Purkinje cell (primary cell): ENCODE measurements around the gene CCDC78. TPM values are rescaled to one million over a fixed set of nuclear protein-coding genes. Genes with fewer than 3 reads are reported as not detected.

Experiments used
- polyA plus RNA-seq: library from polyadenylated mRNA; unstranded; fragments of >200 nt; fragmentation: Nextera tagmentation; gene quantifications from 2 replicates; pipeline ENCODE4 v1.2.1, GENCODE V29; 2014

Gene CCDC78
- polyA plus RNA-seq, result not detected in 2 replicates

DNA sequence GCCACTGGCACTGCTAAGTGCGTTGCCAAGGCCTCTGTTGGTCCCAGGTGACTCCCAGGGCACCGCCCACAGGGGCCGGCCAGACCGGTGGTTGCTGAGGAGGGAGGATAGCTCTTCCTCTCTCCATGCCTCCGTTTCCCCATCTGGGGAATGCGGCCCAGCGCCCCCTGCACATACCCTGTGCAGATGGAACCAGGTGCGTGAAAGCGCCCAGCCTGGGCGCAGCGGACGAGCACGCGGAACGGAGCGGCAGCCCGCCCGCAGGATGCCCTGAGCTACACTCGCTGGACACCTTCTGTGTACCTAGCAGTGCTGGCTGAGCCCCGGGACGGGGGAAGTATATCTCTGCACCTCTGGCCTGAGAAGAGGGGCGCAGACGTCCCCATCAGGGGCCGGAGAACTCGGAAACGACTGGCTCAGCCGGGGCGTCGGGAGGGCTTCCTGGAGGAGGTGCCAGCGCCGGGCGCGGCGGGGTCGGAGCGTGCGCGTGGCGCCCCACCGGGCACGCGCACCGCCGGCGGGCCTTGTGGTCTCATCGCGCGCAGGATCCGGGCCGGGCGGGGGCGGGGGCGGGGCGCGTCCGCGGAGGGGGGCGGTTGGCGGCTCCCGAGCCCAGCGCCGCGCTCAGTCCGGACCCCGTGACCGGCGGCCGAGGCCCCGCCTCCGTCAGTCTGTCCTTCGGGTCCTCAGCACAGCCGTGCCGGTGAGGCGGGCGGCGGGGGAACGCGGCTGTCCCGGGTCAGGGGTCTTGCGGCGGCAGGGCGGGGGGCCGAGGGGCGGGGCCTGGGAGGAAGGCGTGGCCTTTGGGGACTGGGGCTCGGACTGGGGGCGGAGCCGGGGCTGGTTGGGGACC is at the start of gene CCDC78, which contains the start of gene HAGHL:
Gene CCDC78, minus strand, starts transcription at position 6 of the 853 bp plus-strand sequence. CDS start 76 bp downstream, outside the sequence.
Gene HAGHL, plus strand, starts transcription at position 669 of the 853 bp plus-strand sequence. CDS start 404 bp downstream, outside the sequence.

GRCh38 chr16:760545-761343 is 34.5 kb upstream of the CCDC78 start, which contains the start of gene MSLN:
Gene MSLN (plus strand): TSS chr16:760734. CDS start chr16:762681, 1,947 bp downstream.

DNA sequence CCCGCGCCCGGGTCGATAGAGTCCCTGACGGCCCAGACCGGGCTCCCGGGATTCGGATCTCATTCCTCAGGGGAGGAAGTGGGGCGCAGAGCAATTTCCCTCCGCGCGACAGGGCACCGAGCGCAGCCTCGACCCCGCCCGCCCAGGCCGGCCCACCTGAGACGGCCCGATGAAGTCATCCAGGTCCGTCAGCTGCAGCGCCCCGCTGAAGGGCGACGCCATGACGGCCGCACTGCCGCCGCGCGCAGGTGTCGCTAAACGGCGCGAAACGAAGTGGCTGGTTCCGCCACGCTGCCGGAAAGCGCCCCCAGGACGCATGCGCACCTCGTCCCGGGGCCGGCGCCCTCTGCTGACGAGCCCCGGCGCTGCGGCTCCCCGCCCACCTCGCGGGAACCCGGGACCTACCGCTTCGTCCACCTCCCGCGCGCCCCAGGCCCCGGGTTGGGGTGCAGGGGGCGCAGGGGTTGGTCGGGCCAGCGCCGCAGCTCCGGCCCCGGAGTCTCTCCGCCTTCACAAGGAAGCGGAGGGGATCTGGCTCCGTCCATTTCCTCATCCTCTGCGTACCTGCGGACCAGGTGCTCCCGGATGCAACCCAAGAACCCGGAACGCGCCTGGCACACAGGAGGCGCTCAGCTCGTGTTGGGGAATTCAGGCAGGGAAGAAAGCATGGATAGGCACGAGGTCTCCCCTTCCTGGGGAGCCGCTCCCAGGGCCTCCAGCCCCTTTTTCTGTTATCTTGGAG is 14.7 kb upstream of the CCDC78 start, which contains the start of gene CIAO3:
Gene CIAO3, minus strand, starts transcription at position 234 of the 742 bp plus-strand sequence. Its CDS starts 12 bp downstream, at position 222.

DNA sequence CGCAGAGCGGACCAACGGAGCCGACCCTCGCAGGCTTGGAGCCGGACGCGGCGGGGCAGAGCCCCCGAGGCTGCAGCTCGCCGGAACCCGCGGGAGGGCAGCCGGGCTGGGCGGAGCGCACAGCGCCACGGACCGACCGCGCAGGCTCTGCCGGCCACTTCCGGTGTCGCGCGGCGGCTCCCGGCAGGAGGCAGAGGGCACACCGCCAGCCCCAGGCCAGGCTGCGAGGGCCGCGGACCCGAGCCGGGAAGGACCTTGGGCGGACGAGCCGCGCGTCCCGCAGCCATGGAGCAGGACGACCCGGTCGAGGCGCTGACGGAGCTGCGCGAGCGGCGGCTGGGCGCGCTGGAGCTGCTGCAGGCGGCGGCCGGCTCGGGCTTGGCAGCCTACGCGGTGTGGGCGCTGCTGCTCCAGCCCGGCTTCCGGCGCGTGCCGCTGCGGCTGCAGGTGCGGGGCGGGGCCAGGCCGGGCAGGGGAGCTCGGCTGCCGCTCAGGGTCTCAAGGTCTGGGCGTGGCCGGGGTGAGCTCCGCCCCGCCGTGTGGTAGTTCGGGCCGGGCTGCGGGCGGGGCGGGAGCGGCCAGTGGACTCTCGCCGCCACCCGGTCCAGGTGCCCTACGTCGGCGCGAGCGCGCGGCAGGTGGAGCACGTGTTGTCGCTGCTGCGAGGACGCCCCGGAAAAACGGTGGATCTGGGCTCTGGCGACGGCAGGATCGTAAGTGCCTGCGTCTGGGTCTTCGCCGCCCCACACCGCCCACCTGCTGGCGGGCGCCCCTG is 5.1 kb downstream of the CCDC78 start, which contains the start of gene ANTKMT:
Gene ANTKMT, plus strand, starts transcription at position 157 of the 775 bp plus-strand sequence. Its CDS starts 129 bp downstream, at position 286.

DNA sequence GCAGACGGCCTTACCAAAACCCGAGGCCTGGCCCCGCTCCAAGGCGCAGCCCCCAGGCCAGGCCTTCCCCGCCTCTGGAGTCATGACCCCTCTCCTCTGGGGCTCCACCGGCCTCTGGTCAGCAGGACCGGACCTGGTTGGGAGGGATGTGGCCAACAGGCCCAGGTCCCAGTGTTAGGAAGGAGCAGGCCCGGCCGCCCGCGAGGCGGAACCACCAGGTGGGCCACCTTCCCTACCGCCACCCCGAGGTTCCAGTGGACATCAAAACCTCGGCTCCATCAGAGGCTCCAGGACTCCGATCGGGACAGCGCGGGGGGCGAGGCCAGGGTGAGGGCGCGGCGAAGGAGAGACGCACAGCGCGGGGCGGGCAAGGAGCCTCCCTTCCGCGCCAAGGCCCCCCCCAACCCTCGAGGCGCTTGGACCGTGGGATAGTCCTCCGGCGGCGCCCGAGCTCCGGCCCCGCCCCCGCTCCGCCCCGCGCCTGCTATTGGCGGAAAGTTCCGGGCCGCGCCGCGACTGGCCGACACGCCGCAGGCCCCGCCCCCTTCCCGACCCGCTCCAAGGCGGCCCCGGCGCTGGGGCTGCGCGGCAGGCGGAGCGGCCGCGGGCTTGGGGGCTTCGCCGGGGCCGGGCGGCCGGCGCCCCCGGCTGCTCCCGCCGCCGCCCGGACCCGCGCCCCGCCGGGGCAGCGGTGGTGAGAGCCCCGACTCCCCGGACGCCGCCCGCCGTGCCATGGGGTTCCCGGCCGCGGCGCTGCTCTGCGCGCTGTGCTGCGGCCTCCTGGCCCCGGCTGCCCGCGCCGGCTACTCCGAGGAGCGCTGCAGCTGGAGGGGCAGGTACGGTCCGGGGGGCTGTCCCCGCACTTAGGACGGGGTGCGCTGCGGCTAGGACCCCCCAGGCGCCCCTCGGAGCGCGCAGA is 11.4 kb downstream of the CCDC78 start, which contains the start of gene METRN:
Gene METRN, plus strand, starts transcription at position 561 of the 919 bp plus-strand sequence. Its CDS starts 172 bp downstream, at position 733.

DNA sequence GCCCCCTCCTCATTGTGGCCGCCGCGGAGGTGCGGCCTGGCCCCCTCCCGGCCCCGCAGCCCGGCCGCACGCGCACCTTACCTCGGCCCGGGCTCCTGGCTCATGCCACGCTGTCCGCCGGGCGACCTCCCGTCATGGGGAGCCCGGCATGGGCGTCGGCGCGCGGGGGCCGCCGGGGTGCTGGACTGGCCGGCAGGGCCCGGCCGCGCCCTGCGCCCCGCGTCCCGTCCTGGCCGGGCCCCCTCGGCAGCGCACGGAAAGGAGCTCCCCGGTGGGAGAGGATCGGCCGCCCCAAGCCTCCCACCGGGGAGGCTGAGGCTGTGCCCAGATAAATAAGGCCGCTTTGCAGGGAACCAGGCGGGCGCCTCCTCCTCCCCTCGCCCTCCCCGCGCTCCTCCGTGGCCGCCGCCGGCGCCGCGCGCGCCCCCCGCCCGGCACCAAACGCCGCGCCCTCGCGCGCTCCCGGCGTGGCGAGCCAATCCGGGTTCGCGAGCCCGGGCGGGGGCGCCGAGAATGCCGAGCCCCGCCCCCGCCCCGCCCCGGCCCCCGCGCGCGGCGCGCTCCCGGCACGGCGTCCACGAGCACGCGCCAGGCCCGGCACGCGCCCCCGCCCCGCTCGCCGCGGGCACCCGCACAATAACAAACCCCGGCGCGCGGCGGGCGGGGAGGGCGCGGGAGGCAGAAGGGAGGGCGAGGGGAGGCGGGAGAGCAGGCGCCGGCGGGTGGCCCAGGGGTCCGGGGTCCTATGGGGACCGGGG is 20.6 kb downstream of the CCDC78 start, which contains the start of gene FBXL16:
Gene FBXL16, minus strand, starts transcription at position 371 of the 758 bp plus-strand sequence. CDS start 8,396 bp downstream, outside the sequence.

GRCh38 chr16:684071-684794 is 42.0 kb downstream of the CCDC78 start, which contains the start of gene JMJD8:
Gene JMJD8 (minus strand): TSS chr16:684334. CDS start chr16:684319, 15 bp downstream.

GRCh38 chr16:679814-680624 is 46.2 kb downstream of the CCDC78 start, which contains the start of gene STUB1:
Gene STUB1 (plus strand): TSS chr16:680410. CDS start chr16:680526, 116 bp downstream.

GRCh38 chr16:674968-675883 is 51.0 kb downstream of the CCDC78 start, which contains the start of gene RHBDL1:
Gene RHBDL1 (plus strand): TSS chr16:675671. CDS start chr16:675791, 120 bp downstream.

Other genes with a start within 250 kb of the CCDC78 start
- 0.31 and 0.76 TPM in 2 replicates for gene CAPN15, start 198.7 kb downstream of the CCDC78 start, polyA plus RNA-seq
- gene PRR35, start 166.0 kb downstream of the CCDC78 start, polyA plus RNA-seq, result not detected in 2 replicates
- not detected in 2 replicates for gene NHLRC4, start 159.4 kb downstream of the CCDC78 start, polyA plus RNA-seq
- gene PIGQ, start 156.5 kb downstream of the CCDC78 start, polyA plus RNA-seq, result 0.84 and 1.6 TPM in 2 replicates
- 0.60 and 4.0 TPM in 2 replicates for gene RAB40C, start 136.4 kb downstream of the CCDC78 start, polyA plus RNA-seq
- 0.16 and 0.27 TPM in 2 replicates for gene WFIKKN1, start 95.5 kb downstream of the CCDC78 start, polyA plus RNA-seq
- gene METTL26, start 90.1 kb downstream of the CCDC78 start, polyA plus RNA-seq, result 32.5 and 32.9 TPM in 2 replicates
- 3.1 and 7.9 TPM in 2 replicates for gene MCRIP2, start 84.6 kb downstream of the CCDC78 start, polyA plus RNA-seq
- gene WDR90, start 77.1 kb downstream of the CCDC78 start, polyA plus RNA-seq, result 1.5 and 2.0 TPM in 2 replicates
- 7.1 and 8.1 TPM in 2 replicates for gene RHOT2, start 58.3 kb downstream of the CCDC78 start, polyA plus RNA-seq
- gene RHBDL1, start 50.8 kb downstream of the CCDC78 start, polyA plus RNA-seq, result 0.89 and 2.3 TPM in 2 replicates
- 61.7 and 72.9 TPM in 2 replicates for gene STUB1, start 46.0 kb downstream of the CCDC78 start, polyA plus RNA-seq
- gene JMJD8, start 42.1 kb downstream of the CCDC78 start, polyA plus RNA-seq, result 7.3 and 7.9 TPM in 2 replicates
- 0.24 and 0.59 TPM in 2 replicates for gene WDR24, start 36.0 kb downstream of the CCDC78 start, polyA plus RNA-seq
- 8.0 and 22.9 TPM in 2 replicates for gene FBXL16, start 20.6 kb downstream of the CCDC78 start, polyA plus RNA-seq
- gene METRN, start 11.3 kb downstream of the CCDC78 start, polyA plus RNA-seq, result 0.09 and 0.34 TPM in 2 replicates
- 8.9 and 12.8 TPM in 2 replicates for gene ANTKMT, start 5.3 kb downstream of the CCDC78 start, polyA plus RNA-seq
- gene HAGHL, start 663 bp upstream of the CCDC78 start, polyA plus RNA-seq, result 0.38 and 3.0 TPM in 2 replicates
- gene CIAO3, start 14.6 kb upstream of the CCDC78 start, polyA plus RNA-seq, result 1.2 and 3.4 TPM in 2 replicates
- gene MSLN, start 34.3 kb upstream of the CCDC78 start, polyA plus RNA-seq, result not detected in 2 replicates
- gene RPUSD1, start 61.9 kb upstream of the CCDC78 start, polyA plus RNA-seq, result 2.8 and 5.1 TPM in 2 replicates
- gene CHTF18, start 62.2 kb upstream of the CCDC78 start, polyA plus RNA-seq, result 0.39 and 1.4 TPM in 2 replicates
- gene GNG13, start 74.3 kb upstream of the CCDC78 start, polyA plus RNA-seq, result 2,278 and 2,470 TPM in 2 replicates
- 4.4 and 7.5 TPM in 2 replicates for gene LMF1, start 244.5 kb upstream of the CCDC78 start, polyA plus RNA-seq